HG02870 (cell line): ENCODE data around the gene MYO1D.
"Not testable (repeated sequence)": the region's sequence is repeated elsewhere in the genome, so short reads cannot be mapped to it uniquely, and the experiment has no call there.

Experiments
- ATAC-seq: cut with Tn5 transposase; IDR thresholded peaks from one replicate; pipeline ENCODE4 v1.9.1; 2021; ENCODE audit warnings: mild to moderate bottlenecking, moderate library complexity; ENCODE audit not compliant: unreplicated experiment

Gene MYO1D

GRCh38 chr17:32896647-32897258, 19.8 kb upstream of the MYO1D start:
- ATAC-seq = no peak

DNA sequence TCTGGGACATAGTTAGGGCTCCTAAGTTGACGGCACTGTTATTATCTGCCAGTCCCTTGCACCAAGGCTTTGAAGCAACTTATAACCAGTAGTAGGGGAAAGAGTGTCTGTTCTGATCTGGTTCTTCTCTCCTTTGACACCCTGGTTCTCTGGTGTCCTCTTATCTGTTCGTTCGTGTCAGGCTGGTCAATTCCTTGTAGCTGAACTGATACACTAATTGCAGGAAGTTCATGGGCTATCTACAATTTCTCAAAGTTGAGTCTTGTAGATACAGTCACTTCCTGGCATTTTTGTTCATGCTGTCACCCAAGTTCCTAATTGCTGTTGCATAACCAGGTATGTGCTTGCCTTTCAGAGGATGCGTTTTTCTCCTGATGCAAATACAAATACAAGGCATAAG, 17.3 kb upstream of the MYO1D start:
- no peak for ATAC-seq

DNA sequence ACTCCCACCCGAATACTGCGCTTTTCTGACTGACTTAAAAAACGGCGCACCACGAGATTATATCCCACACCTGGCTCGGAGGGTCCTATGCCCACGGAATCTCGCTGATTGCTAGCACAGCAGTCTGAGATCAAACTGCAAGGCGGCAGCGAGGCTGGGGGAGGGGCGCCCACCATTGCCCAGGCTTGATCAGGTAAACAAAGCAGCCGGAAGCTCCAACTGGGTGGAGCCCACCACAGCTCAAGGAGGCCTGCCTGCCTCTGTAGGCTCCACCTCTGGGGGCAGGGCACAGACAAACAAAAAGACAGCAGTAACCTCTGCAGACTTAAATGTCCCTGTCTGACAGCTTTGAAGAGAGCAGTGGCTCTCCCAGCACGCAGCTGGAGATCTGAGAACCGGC, 10.5 kb upstream of the MYO1D start:
- ATAC-seq = not testable (repeated sequence)

- ATAC-seq = not testable (repeated sequence)
Observed at GRCh38 chr17:32886951-32887350, 10.0 kb upstream of the MYO1D start.

DNA sequence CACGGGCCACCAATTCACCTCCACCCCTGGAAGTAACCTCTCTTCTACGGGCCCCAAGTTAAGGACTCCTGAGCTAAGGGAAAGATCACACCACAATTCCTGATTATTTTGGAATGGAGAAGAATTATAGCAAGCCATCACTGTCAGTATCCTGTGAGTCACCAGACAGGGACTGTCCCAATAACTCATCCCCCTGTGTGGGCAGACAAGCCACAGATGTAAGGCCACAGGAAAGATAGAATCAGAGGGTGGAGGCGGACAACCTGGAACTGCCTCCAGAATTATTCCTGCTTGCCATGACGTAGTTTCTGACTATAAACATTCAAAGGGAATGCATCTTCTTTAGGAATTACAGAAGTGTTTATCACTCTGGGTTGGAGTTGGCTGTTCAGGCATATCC, 5.8 kb upstream of the MYO1D start:
- no peak for ATAC-seq

DNA sequence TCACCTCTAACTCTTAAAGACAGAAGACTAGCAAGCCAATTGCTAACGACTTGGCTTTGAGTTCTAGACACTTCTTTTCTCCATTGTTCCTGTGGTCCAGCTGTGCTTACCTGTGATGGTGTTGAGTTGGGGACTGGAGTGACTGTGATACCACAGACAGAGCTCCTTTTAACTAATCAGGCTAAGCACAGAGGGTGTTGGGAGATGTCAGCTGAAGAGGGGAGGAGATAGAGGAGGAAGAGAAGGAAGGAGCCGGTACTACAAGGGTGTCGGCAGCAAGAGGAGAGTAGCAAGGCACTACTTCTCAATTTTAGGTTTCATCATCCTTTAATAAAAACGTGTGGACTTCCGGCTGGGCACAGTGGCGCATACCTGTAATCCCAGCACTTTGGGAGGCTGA, 5.1 kb upstream of the MYO1D start:
- ATAC-seq = no peak

DNA sequence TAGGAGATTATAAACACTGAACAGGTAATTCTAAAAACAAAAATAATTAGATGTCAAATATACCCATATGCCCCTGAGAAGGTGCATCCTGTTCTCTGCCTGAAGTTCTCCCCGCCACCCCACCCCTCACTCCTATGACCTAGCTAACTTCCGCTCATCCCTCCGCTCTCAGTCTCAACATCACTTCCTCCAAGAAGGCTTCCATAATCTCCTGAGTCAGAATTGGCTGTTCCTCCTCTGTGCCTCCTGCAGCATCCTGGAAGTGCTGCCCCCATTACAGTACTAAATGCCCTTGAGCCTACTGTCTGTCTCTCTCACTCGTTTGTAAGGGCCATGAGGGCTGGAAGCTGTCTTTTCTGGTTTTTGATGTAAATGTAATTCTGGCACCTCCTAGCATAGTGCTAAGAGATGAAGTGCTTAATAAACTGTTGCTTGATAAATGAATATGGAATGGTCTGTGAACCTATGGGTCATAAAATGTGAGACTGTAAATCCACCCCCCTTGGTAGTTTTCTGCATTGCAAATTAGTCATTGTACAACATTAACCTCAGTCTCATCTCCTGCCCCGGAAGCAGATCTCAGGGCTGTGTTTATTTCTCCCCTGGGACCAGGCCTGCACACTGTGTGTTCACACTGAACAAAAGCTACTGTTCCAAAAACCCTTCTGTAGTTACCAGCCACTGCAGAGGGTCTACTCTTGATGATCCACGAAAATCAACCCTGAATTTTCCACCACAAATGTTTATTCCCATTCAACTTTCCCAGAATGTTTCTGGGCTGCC, 3.9 kb upstream of the MYO1D start:
- ATAC-seq = no peak

DNA sequence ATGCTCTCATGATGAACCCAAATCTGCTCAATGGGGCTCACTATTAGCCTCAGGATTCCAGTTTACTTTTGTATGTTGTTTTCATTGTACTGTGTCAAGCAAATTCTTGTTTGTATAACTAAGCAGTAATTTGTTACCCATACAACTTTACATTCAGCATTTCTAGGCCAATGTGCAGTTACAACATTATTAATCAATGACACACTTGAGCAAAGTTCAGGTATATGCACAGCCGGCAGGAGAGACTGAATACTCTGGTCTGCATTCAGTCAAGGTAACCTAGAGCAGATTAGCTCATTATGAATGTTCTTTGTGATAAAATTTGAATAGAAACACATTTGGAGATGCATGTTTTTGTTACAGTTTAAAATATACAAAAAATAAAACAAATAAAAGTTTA, 2.2 kb upstream of the MYO1D start:
- no peak for ATAC-seq

- ATAC-seq = no peak
Observed at GRCh38 chr17:32878211-32878610, 1.3 kb upstream of the MYO1D start.

GRCh38 chr17:32877164-32877764, 340 bp upstream of the MYO1D start:
- ATAC-seq = peak; percentile 77

DNA sequence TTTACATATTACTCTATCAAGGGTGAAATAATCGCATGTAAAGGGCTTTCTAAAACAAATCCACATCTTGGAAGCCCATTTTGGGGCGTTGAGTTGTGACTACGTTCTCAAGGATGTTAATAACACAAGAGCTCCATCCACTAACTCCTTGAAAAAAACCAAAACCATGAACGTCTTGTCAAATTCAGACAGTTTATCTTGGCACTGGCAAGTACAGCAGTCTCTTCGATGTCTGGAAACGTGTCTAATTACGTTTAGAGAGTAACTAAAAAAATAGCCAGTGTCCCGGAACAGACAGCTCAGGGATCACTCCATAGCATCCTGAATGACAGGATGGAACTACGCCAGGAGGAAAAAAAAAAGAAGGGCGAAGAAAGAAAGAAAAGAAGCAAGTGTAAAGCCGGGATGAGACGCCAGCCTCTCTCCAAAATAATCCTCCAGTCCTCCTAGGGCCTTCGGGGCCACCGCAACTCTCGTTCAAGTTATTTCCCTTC, 954 bp downstream of the MYO1D start:
- ATAC-seq = no peak

GRCh38 chr17:32875230-32875917, 1.6 kb downstream of the MYO1D start:
- ATAC-seq = no peak

DNA sequence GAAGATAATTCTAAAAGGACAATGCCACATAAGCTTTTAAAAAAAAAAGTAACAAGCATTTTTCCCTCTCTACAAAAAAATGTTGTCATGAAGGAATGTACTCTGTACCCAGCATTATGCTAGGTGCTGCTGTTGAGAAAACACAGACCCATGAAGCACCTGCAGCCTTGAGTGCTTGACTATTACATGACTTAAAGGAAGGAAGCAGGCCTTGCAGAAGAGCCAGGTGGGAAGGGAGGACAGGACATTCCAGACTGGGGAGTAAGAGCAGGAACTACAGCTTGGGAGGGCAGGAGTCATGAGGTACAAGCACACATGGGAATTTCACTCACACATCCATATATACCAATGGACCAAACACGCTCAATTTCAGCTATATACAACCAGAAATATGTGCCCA, 3.8 kb downstream of the MYO1D start:
- ATAC-seq = no peak

GRCh38 chr17:32871746-32872145, 5.2 kb downstream of the MYO1D start:
- no peak for ATAC-seq

DNA sequence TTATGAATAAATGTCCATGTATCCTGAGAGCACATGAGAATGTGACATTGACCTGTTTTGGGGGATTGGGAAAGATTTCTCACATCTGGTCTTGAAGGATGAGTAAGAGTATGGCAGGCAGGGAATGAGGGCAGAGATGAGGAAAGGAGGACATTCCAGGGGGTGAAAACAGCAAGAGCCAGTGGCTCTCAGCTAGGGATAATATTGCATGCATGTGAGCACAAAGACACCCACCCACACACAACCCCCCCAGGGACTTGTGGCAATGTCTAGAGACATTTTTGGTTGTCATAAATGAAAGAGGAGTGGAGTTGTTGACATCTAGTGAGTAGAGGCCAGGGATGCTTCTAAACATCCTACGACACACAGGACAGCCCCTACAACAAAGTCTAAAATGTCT, 6.0 kb downstream of the MYO1D start:
- no peak for ATAC-seq

DNA sequence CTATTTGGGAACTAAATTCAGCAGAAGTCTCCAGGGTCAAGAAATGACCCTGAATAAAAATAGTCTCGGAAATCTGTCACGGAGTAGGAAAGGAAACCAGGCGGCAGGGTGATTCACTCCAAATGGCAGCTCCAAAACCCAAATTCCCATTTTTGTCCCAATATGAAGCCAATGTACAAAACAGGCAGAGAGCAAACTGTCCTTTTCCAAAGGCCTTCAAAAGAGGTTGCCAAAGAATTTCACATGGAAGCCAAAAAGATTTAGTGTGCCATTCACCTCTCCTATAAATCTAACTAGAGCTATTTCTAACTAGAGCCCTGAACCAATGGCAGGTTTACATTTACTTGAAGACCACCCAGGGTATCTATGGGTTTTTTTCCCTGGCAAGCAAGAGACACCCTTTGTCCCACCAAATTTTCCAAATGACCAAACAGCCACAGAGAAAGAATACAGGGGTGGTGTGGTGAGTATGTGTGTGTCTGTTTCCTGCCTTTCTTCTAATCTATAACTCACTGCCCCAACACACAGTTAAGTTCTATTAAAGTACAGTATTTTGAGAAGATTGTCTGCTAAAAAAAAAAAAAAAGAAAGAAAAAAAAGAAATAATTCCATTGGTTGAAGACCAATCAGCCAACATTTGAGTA, 6.8 kb downstream of the MYO1D start:
- no peak for ATAC-seq

DNA sequence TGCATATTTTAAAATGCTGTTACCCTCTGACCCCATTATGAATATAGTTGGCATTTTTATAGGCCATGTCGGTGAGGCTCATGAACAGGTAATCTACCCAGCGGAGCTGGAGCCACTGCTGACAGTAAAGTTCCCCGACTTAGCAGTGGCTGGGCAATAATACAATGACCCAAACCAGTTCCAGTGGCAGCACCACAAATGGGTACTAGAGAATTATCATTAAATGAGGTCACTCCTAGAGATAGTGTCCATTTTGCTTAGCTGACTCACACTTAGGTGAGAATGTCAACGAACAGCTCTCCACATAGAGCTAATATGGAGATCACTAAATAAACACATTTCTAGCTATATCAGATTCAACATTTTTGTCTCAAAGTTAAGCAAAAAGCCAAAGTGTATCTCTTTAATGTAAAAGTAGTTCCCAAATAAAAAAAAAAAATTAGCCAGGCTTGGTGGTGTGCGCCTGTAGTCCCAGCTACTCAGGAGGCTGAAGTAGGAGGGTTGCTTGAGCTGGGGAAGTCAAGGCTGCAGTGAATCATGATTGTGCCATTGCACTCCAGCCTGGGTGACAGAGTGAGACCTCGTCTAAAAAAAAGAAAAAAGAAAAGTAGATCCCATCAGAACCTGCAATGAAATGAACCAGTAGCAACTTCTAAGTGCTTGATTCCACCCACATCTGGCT, 7.4 kb downstream of the MYO1D start:
- ATAC-seq = no peak

- no peak for ATAC-seq
Observed at GRCh38 chr17:32865141-32865540, 11.8 kb downstream of the MYO1D start.

DNA sequence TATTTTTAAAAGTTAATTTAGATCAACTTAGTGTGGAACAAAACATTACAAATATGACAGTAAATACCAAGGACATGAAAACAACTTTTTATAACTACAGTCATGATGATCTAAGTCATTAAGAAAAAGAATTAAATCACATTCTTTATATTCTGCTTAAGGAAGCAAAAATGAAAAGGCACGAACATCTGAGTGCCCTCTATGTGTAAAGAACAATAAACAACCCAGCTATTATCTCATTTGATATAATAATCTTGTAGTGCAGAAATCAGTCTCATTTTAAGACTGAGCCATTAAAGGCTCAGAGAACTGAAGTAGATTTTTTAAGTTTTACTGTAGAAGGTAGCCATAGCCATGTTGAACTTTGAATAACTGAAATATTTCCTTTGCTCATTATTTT, 13.4 kb downstream of the MYO1D start:
- ATAC-seq = no peak

GRCh38 chr17:32862940-32863339, 14.0 kb downstream of the MYO1D start:
- no peak for ATAC-seq

DNA sequence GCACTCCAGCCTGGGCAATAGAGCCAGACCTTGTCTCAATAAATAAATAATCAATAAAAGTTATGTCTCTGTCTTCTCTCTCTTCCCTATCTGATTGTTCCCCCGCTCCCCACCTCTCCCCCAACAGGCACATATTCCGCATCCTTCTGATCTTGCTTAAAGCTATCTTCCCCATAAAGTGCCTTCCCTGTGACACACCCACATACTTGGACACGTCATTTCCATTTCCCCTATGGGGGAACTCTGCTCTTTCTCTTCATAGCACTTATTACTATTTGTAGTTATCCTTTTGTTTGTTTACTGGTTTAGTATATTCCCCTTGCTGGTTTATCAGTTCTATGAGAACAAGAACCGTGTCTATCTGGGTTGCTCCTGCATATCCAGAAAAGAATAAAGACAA, 14.9 kb downstream of the MYO1D start:
- ATAC-seq = no peak
